Calu3 (cell line): ENCODE measurements around the gene ZCCHC7. TPM values are rescaled to one million over a fixed set of nuclear protein-coding genes. Genes with fewer than 3 reads are reported as not detected.
A peak's percentile ranks its signal among the peaks of the same experiment; 100 is the strongest.

Experiments
- BruUV-seq: library from RNA; stranded (reverse); fragments of 400-500 nt; replicated peaks from 2 replicates; lab custom pipeline; 2021; lab: Mats Ljungman, UMichigan
- CTCF ChIA-PET: fragments of 300-600 bp; sonication (Branson Sonifier 250); formaldehyde crosslinking; loops from one replicate; lab custom pipeline; 2022; ENCODE audit warnings: antibody characterized with exemption; lab: Charles Lee
- DNase-seq: peaks from one replicate; pipeline ENCODE4 v3.0.0; 2022
- H3K27ac Mint-ChIP-seq: one replicate; pipeline ENCODE4 v1.8.0; 2022; ENCODE audit warnings: mixed read lengths; ENCODE audit not compliant: unreplicated experiment
- H3K27me3 Mint-ChIP-seq: one replicate; pipeline ENCODE4 v1.8.0; 2022; ENCODE audit warnings: mixed read lengths; ENCODE audit not compliant: unreplicated experiment
- H3K36me3 Mint-ChIP-seq: one replicate; pipeline ENCODE4 v1.8.0; 2022; ENCODE audit warnings: mild to moderate bottlenecking, moderate library complexity, mixed read lengths; ENCODE audit not compliant: insufficient read depth, unreplicated experiment
- H3K4me1 Mint-ChIP-seq: one replicate; pipeline ENCODE4 v1.8.0; 2022; ENCODE audit warnings: mild to moderate bottlenecking, low read depth, mixed read lengths; ENCODE audit not compliant: unreplicated experiment
- H3K4me3 Mint-ChIP-seq: one replicate; pipeline ENCODE4 v1.8.0; 2022; ENCODE audit warnings: mild to moderate bottlenecking, low read depth, moderate library complexity, mixed read lengths; ENCODE audit not compliant: unreplicated experiment
- H3K9me3 Mint-ChIP-seq: one replicate; pipeline ENCODE4 v1.8.0; 2022; ENCODE audit warnings: low read depth, mixed read lengths; ENCODE audit not compliant: unreplicated experiment
- CTCF ChIP-seq: fragments of 200-600 bp; IDR thresholded peaks from one replicate; pipeline ENCODE4 v1.8.0; 2022; ENCODE audit warnings: antibody characterized with exemption; ENCODE audit not compliant: unreplicated experiment
- intact Hi-C: fragments of 100-400 bp; cut with micrococcal nuclease; formaldehyde crosslinking; loops from one replicate; pipeline ENCODE4 v1.10.0; 2022; ENCODE audit not compliant: unreplicated experiment
- total RNA-seq: library from RNA; stranded (reverse); gene quantifications from 2 replicates; pipeline ENCODE4 v1.2.3, GENCODE V29; 2022

Gene ZCCHC7
- total RNA-seq, 1 experiment from 2014 or later = 6.5 TPM

GRCh38 chr9:37281541-37281940 is 161.2 kb downstream of the ZCCHC7 start:
- BruUV-seq = no TSS peak
- DNase-seq = no peak
- TF ChIP-seq CTCF = no peak
- no peaks in the 10 kb centered on the region for H3K27me3 Mint-ChIP-seq
- H3K4me1 Mint-ChIP-seq = peaks cover 8% of the 10 kb centered on the region
- CTCF ChIA-PET = no interaction called here
- no peaks in the 10 kb centered on the region for H3K9me3 Mint-ChIP-seq
- intact Hi-C loops = no loop called here
- no peak overlapping the region for H3K27ac Mint-ChIP-seq
- no peak overlapping the region for H3K4me3 Mint-ChIP-seq
- no peaks in the 10 kb centered on the region for H3K36me3 Mint-ChIP-seq

GRCh38 chr9:37283730-37284325 is 163.5 kb downstream of the ZCCHC7 start:
- CTCF ChIA-PET = no interaction called here
- Mint-ChIP-seq H3K4me1 (peaks cover 8% of the 10 kb centered on the region), H3K27me3 (no peaks in the 10 kb centered on the region), H3K36me3 (no peaks in the 10 kb centered on the region), H3K27ac (peak overlapping the region; percentile 33), H3K4me3 (peak overlapping the region; percentile 39), H3K9me3 (no peaks in the 10 kb centered on the region)
- no TSS peak for BruUV-seq
- TF ChIP-seq CTCF = no peak
- intact Hi-C loops = no loop called here
- DNase-seq = no peak

- intact Hi-C loops = no loop called here
- Mint-ChIP-seq H3K4me3 (no peak overlapping the region), H3K4me1 (peaks cover 14% of the 10 kb centered on the region), H3K36me3 (no peaks in the 10 kb centered on the region), H3K9me3 (no peaks in the 10 kb centered on the region), H3K27me3 (no peaks in the 10 kb centered on the region), H3K27ac (no peak overlapping the region)
- CTCF ChIA-PET = no interaction called here
- no peak for DNase-seq
- TF ChIP-seq CTCF = no peak
- BruUV-seq = no TSS peak
These were observed 164.3 kb downstream of the ZCCHC7 start for GRCh38 chr9:37284636-37285035.

GRCh38 chr9:37286530-37287175 is 166.3 kb downstream of the ZCCHC7 start:
- CTCF ChIA-PET = no interaction called here
- BruUV-seq = no TSS peak
- DNase-seq = no peak
- intact Hi-C loops = no loop called here
- no peak overlapping the region for H3K27ac Mint-ChIP-seq
- no peaks in the 10 kb centered on the region for H3K36me3 Mint-ChIP-seq
- H3K27me3 Mint-ChIP-seq = no peaks in the 10 kb centered on the region
- H3K4me3 Mint-ChIP-seq = no peak overlapping the region
- H3K4me1 Mint-ChIP-seq = peaks cover 17% of the 10 kb centered on the region
- TF ChIP-seq CTCF = no peak
- H3K9me3 Mint-ChIP-seq = no peaks in the 10 kb centered on the region
